Measurements from ENCODE around the gene FAM81B.
"Not testable (repeated sequence)": the region's sequence is repeated elsewhere in the genome, so short reads cannot be mapped to it uniquely, and the experiment has no call there.

Gene FAM81B

GRCh38 chr5:95390812-95391492, at the start of gene FAM81B:
TSS of gene FAM81B (plus strand) at chr5:95391366. CDS start at chr5:95391390, 24 bp downstream.
- no peak for DNase-seq

- DNase-seq = not testable (repeated sequence)
Measured at GRCh38 chr5:95341444-95341843, 49.7 kb upstream of the FAM81B start.

- DNase-seq = no peak
Measured at GRCh38 chr5:95347506-95348120, 43.6 kb upstream of the FAM81B start.

- no peak for DNase-seq
Measured at GRCh38 chr5:95350631-95351030, 40.5 kb upstream of the FAM81B start.

GRCh38 chr5:95352691-95353090, 38.5 kb upstream of the FAM81B start:
- no peak for DNase-seq

GRCh38 chr5:95358320-95358719, 32.8 kb upstream of the FAM81B start:
- no peak for DNase-seq

GRCh38 chr5:95358848-95359247, 32.3 kb upstream of the FAM81B start:
- DNase-seq = no peak

GRCh38 chr5:95360667-95361066, 30.5 kb upstream of the FAM81B start:
- DNase-seq = not testable (repeated sequence)

- DNase-seq = no peak
Measured at GRCh38 chr5:95365302-95366095, 25.7 kb upstream of the FAM81B start.

GRCh38 chr5:95369782-95370181, 21.4 kb upstream of the FAM81B start:
- no peak for DNase-seq

GRCh38 chr5:95374061-95374460, 17.1 kb upstream of the FAM81B start:
- peak; percentile 70 for DNase-seq

- no peak for DNase-seq
Measured at GRCh38 chr5:95375591-95375990, 15.6 kb upstream of the FAM81B start.

- DNase-seq = no peak
Measured at GRCh38 chr5:95379133-95379532, 12.0 kb upstream of the FAM81B start.

- DNase-seq = no peak
Measured at GRCh38 chr5:95380103-95380628, 11.0 kb upstream of the FAM81B start.

GRCh38 chr5:95382801-95383200, 8.4 kb upstream of the FAM81B start:
- peak; percentile 58 for DNase-seq

GRCh38 chr5:95384485-95385213, 6.5 kb upstream of the FAM81B start:
- DNase-seq = no peak

- no peak for DNase-seq
Measured at GRCh38 chr5:95385334-95385733, 5.8 kb upstream of the FAM81B start.

- not testable (repeated sequence) for DNase-seq
Measured at GRCh38 chr5:95391965-95392364, 799 bp downstream of the FAM81B start.

- no peak for DNase-seq
Measured at GRCh38 chr5:95392593-95393182, 1.5 kb downstream of the FAM81B start.

GRCh38 chr5:95393279-95393678, 2.1 kb downstream of the FAM81B start:
- no peak for DNase-seq

GRCh38 chr5:95398989-95399388, 7.8 kb downstream of the FAM81B start:
- no peak for DNase-seq

GRCh38 chr5:95401626-95402025, 10.5 kb downstream of the FAM81B start:
- DNase-seq = no peak

- DNase-seq = no peak
Measured at GRCh38 chr5:95403996-95404395, 12.8 kb downstream of the FAM81B start.

Data from NCI-H187 treated with DMSO at 0.1 percent for 48 hours (cell line).